ENCODE measurements around the gene GPR108. TPM values are rescaled to one million over a fixed set of nuclear protein-coding genes. Genes with fewer than 3 reads are reported as not detected.

GPR108 gene
- total and polyA plus RNA-seq, 2 experiments from 2014 or later, result 66.6 to 120 TPM

- H3K36me3 ChIP-seq (replicated peaks; ENCODE audit: insufficient read depth, low read depth), result no peaks in the 10 kb centered on the region
- H3K9me2 ChIP-seq (replicated peaks; ENCODE audit: insufficient read depth), result no peaks in the 10 kb centered on the region
- H3K27me3 ChIP-seq, result no peaks in the 10 kb centered on the region
- TF ChIP-seq CTCF (IDR thresholded peaks at IDR 0.05; ENCODE audit: poor library complexity), result no peak
- TF ChIP-seq EZH2 (IDR thresholded peaks at IDR 0.05; ENCODE audit: borderline replicate concordance), result no peak
- TF ChIP-seq EZH2phosphoT487 (IDR thresholded peaks at IDR 0.05; ENCODE audit: low read depth, severe bottlenecking, unreplicated experiment), result no peak
- no peak overlapping the region for H3K4me2 ChIP-seq
- no peak overlapping the region for H3K27ac ChIP-seq
- H2AFZ ChIP-seq, result no peak overlapping the region
- 66% methylated on average over 11 of the region's 11 CpGs for WGBS (ENCODE audit: low lambda C conversion rate, missing lambda C conversion rate)
- H3K9me3 ChIP-seq (ENCODE audit: low read depth), result no peaks in the 10 kb centered on the region
- no peaks in the 10 kb centered on the region for H3K4me1 ChIP-seq (ENCODE audit: insufficient read depth)
- no peaks in the 10 kb centered on the region for H4K20me1 ChIP-seq (ENCODE audit: insufficient read depth, poor library complexity, severe bottlenecking)
- no peak for DNase-seq (ENCODE audit: low spot score)
- no peaks in the 10 kb centered on the region for H3K79me2 ChIP-seq
- H3K4me3 ChIP-seq, result no peak overlapping the region
Observed at GRCh38 chr19:6690160-6690885, 47.1 kb downstream of the GPR108 start.

- no peak overlapping the region for H3K4me3 ChIP-seq
- no peaks in the 10 kb centered on the region for H3K79me2 ChIP-seq
- no peaks in the 10 kb centered on the region for H3K9me3 ChIP-seq (ENCODE audit: low read depth)
- whole genome bisulfite sequencing (ENCODE audit: low lambda C conversion rate, missing lambda C conversion rate), result 86% methylated on average over 5 of the region's 5 CpGs
- no peaks in the 10 kb centered on the region for H3K9me2 ChIP-seq (replicated peaks; ENCODE audit: insufficient read depth)
- H2AFZ ChIP-seq, result no peak overlapping the region
- H3K36me3 ChIP-seq (replicated peaks; ENCODE audit: insufficient read depth, low read depth), result no peaks in the 10 kb centered on the region
- TF ChIP-seq EZH2phosphoT487 (IDR thresholded peaks at IDR 0.05; ENCODE audit: low read depth, severe bottlenecking, unreplicated experiment), result no peak
- no peak for TF ChIP-seq CTCF (IDR thresholded peaks at IDR 0.05; ENCODE audit: poor library complexity)
- no peak for TF ChIP-seq EZH2 (IDR thresholded peaks at IDR 0.05; ENCODE audit: borderline replicate concordance)
- no peak overlapping the region for H3K27ac ChIP-seq
- DNase-seq (ENCODE audit: low spot score), result no peak
- H4K20me1 ChIP-seq (ENCODE audit: insufficient read depth, poor library complexity, severe bottlenecking), result no peaks in the 10 kb centered on the region
- H3K27me3 ChIP-seq, result no peaks in the 10 kb centered on the region
- H3K4me1 ChIP-seq (ENCODE audit: insufficient read depth), result no peaks in the 10 kb centered on the region
- no peak overlapping the region for H3K4me2 ChIP-seq
Observed at GRCh38 chr19:6687114-6687513, 50.3 kb downstream of the GPR108 start.

- 92% methylated on average over 4 of the region's 4 CpGs for WGBS (ENCODE audit: low lambda C conversion rate, missing lambda C conversion rate)
- Histone ChIP-seq H3K4me2 (no peak overlapping the region), H3K79me2 (no peaks in the 10 kb centered on the region), H3K27me3 (no peaks in the 10 kb centered on the region), H3K36me3 (replicated peaks; ENCODE audit: insufficient read depth, low read depth) (no peaks in the 10 kb centered on the region), H4K20me1 (ENCODE audit: insufficient read depth, poor library complexity, severe bottlenecking) (no peaks in the 10 kb centered on the region), H3K9me2 (replicated peaks; ENCODE audit: insufficient read depth) (no peaks in the 10 kb centered on the region), H3K4me1 (ENCODE audit: insufficient read depth) (no peaks in the 10 kb centered on the region), H2AFZ (no peak overlapping the region), H3K9me3 (ENCODE audit: low read depth) (no peaks in the 10 kb centered on the region), H3K4me3 (no peak overlapping the region), H3K27ac (no peak overlapping the region)
- TF ChIP-seq EZH2phosphoT487 (IDR thresholded peaks at IDR 0.05; ENCODE audit: low read depth, severe bottlenecking, unreplicated experiment) (no peak), CTCF (IDR thresholded peaks at IDR 0.05; ENCODE audit: poor library complexity) (no peak), EZH2 (IDR thresholded peaks at IDR 0.05; ENCODE audit: borderline replicate concordance) (no peak)
- no peak for DNase-seq (ENCODE audit: low spot score)
Observed at GRCh38 chr19:6686628-6686975, 50.8 kb downstream of the GPR108 start.

Data from hepatocyte (in vitro differentiated cells).